ENCODE data around the gene TXLNA.

The TXLNA gene

DNA sequence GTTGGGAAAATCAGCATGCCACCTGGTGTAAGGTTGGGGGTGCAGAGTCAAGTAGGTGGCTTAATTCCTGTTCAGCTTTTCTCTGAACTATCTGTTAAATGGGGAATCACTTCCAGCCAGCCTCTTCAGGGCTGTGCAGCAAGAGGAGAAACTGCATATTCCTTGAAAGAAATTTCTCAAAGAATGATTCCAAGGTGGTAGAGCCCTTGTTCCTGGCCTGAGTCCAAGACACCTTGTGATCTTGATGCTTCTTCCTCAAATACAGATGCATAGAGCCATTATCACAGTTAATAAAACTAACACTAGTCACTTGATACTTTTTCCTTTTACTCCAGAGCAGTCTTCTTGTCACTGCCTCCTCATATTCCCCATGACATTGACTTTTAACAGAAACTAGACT lies 5.2 kb downstream of the TXLNA start:
- H3F3A ChIP-seq (ENCODE audit: control insufficient read depth, insufficient read depth), result no peaks in the 10 kb centered on the region
- H3K4me2 ChIP-seq (ENCODE audit: low read length), result no peak overlapping the region; the same call in 1 of the 2 replicates
- H3K27me3 ChIP-seq (ENCODE audit: control insufficient read depth, low read length), result no peaks in the 10 kb centered on the region
- H3K9me3 ChIP-seq (ENCODE audit: control insufficient read depth, insufficient read depth, low read length), result no peaks in the 10 kb centered on the region
- H3K4me1 ChIP-seq (ENCODE audit: control insufficient read depth, low read length), result peaks cover 29% of the 10 kb centered on the region
- peaks cover 71% of the 10 kb centered on the region for H3K79me2 ChIP-seq (ENCODE audit: control insufficient read depth, low read length)
- H3K36me3 ChIP-seq (ENCODE audit: control insufficient read depth, low read length), result peaks cover 84% of the 10 kb centered on the region
- H3K9me2 ChIP-seq (replicated peaks; ENCODE audit: control insufficient read depth, low read length), result no peaks in the 10 kb centered on the region
- H4K20me1 ChIP-seq (ENCODE audit: control insufficient read depth, insufficient read depth, low read depth, low read length), result peaks cover 3% of the 10 kb centered on the region; the same call in 1 of the 2 replicates
- no peak overlapping the region for H3K27ac ChIP-seq (ENCODE audit: low read depth, low read length)
- TF ChIP-seq EZH2phosphoT487 (IDR thresholded peaks at IDR 0.05; ENCODE audit: borderline replicate concordance, low read length), result no peak
- TF ChIP-seq, protein P1, sequence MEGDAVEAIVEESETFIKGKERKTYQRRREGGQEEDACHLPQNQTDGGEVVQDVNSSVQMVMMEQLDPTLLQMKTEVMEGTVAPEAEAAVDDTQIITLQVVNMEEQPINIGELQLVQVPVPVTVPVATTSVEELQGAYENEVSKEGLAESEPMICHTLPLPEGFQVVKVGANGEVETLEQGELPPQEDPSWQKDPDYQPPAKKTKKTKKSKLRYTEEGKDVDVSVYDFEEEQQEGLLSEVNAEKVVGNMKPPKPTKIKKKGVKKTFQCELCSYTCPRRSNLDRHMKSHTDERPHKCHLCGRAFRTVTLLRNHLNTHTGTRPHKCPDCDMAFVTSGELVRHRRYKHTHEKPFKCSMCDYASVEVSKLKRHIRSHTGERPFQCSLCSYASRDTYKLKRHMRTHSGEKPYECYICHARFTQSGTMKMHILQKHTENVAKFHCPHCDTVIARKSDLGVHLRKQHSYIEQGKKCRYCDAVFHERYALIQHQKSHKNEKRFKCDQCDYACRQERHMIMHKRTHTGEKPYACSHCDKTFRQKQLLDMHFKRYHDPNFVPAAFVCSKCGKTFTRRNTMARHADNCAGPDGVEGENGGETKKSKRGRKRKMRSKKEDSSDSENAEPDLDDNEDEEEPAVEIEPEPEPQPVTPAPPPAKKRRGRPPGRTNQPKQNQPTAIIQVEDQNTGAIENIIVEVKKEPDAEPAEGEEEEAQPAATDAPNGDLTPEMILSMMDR (IDR thresholded peaks at IDR 0.05; ENCODE audit: low read depth, low read length, poor library complexity, severe bottlenecking), result no peak
- no peak overlapping the region for H3K4me3 ChIP-seq (ENCODE audit: low read length)

- Histone ChIP-seq H3K36me3 (ENCODE audit: control insufficient read depth, low read length) (peaks cover 86% of the 10 kb centered on the region), H3K27me3 (ENCODE audit: control insufficient read depth, low read length) (no peaks in the 10 kb centered on the region), H3K79me2 (ENCODE audit: control insufficient read depth, low read length) (peaks cover 58% of the 10 kb centered on the region), H3K27ac (ENCODE audit: low read depth, low read length) (peak overlapping the region; percentile 12), H3K4me3 (ENCODE audit: low read length) (no peak overlapping the region), H3F3A (ENCODE audit: control insufficient read depth, insufficient read depth) (no peaks in the 10 kb centered on the region), H3K4me1 (ENCODE audit: control insufficient read depth, low read length) (peaks cover 23% of the 10 kb centered on the region), H4K20me1 (ENCODE audit: control insufficient read depth, insufficient read depth, low read depth, low read length) (peaks cover 2% of the 10 kb centered on the region; the same call in 1 of the 2 replicates), H3K9me3 (ENCODE audit: control insufficient read depth, insufficient read depth, low read length) (no peaks in the 10 kb centered on the region), H3K4me2 (ENCODE audit: low read length) (no peak overlapping the region), H3K9me2 (replicated peaks; ENCODE audit: control insufficient read depth, low read length) (no peaks in the 10 kb centered on the region)
- TF ChIP-seq EZH2phosphoT487 (IDR thresholded peaks at IDR 0.05; ENCODE audit: borderline replicate concordance, low read length), result no peak
- TF ChIP-seq, protein P1 (IDR thresholded peaks at IDR 0.05; ENCODE audit: low read depth, low read length, poor library complexity, severe bottlenecking), result no peak
Observed at GRCh38 chr1:32186077-32186476, 6.6 kb downstream of the TXLNA start.

DNA sequence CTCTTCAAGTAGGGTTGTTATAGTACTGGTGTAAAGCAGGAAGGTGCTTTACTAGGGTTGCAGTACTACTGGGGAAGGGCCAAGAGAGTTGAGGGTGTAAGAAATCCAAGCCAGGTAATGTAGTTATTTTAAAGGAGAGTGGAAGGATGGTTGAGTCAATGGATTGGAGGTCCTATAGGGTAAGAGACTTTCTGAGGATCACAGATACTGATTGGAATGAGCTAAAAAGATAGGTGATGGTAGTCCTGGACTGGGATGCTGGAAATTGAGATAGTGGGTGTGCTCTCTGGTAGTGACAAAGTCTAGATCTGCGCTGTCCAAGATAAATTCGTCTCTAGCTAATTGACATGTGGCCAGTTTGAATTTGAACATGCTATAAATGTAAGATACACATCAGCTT lies 7.0 kb downstream of the TXLNA start:
- no peak overlapping the region for H3K4me2 ChIP-seq (ENCODE audit: low read length)
- no peaks in the 10 kb centered on the region for H3K9me3 ChIP-seq (ENCODE audit: control insufficient read depth, insufficient read depth, low read length)
- peaks cover 19% of the 10 kb centered on the region for H3K4me1 ChIP-seq (ENCODE audit: control insufficient read depth, low read length)
- H3K27me3 ChIP-seq (ENCODE audit: control insufficient read depth, low read length), result no peaks in the 10 kb centered on the region
- no peak overlapping the region for H3K4me3 ChIP-seq (ENCODE audit: low read length)
- H3K36me3 ChIP-seq (ENCODE audit: control insufficient read depth, low read length), result peaks cover 86% of the 10 kb centered on the region
- H3K79me2 ChIP-seq (ENCODE audit: control insufficient read depth, low read length), result peaks cover 54% of the 10 kb centered on the region
- no peaks in the 10 kb centered on the region for H4K20me1 ChIP-seq (ENCODE audit: control insufficient read depth, insufficient read depth, low read depth, low read length)
- peak overlapping the region; percentile 12 for H3K27ac ChIP-seq (ENCODE audit: low read depth, low read length)
- no peaks in the 10 kb centered on the region for H3F3A ChIP-seq (ENCODE audit: control insufficient read depth, insufficient read depth)
- no peaks in the 10 kb centered on the region for H3K9me2 ChIP-seq (replicated peaks; ENCODE audit: control insufficient read depth, low read length)
- TF ChIP-seq, protein P1 (IDR thresholded peaks at IDR 0.05; ENCODE audit: low read depth, low read length, poor library complexity, severe bottlenecking), result no peak
- TF ChIP-seq EZH2phosphoT487 (IDR thresholded peaks at IDR 0.05; ENCODE audit: borderline replicate concordance, low read length), result no peak

Data from DOHH2 (cell line).